IMR-90 (cell line): ENCODE measurements around the gene AMIGO3. TPM values are rescaled to one million over a fixed set of nuclear protein-coding genes. Genes with fewer than 3 reads are reported as not detected.

Experiments used
- ATAC-seq: fragments of 200-7000 bp; cut with Tn5 transposase; 2 replicates; pipeline ENCODE4 v1.9.1; 2020; ENCODE audit warnings: low read depth, mild to moderate bottlenecking, moderate library complexity
- BruUV-seq: library from RNA; stranded (reverse); fragments of 400-500 nt; replicated peaks from 2 replicates; lab custom pipeline; 2021; lab: Mats Ljungman, UMichigan
- CTCF ChIA-PET: fragments of 300-600 bp; formaldehyde crosslinking; extraction: SDS; loops from one replicate; lab custom pipeline; 2021; ENCODE audit warnings: antibody characterized with exemption; lab: Yijun Ruan, JAX
- POLR2A ChIA-PET: fragments of 300-600 bp; sonication (Branson Sonifier 250); formaldehyde crosslinking; loops from one replicate; lab custom pipeline; 2022; ENCODE audit warnings: antibody characterized with exemption; ENCODE audit not compliant: unreplicated experiment; lab: Charles Lee
- DNase-seq: peaks from one replicate; pipeline ENCODE4 v3.0.0; 2013
- H2AFZ ChIP-seq: replicated peaks from 2 replicates; pipeline ENCODE3; 2013; ENCODE audit warnings: low read length, mild to moderate bottlenecking; ENCODE audit not compliant: poor library complexity
- H2AK5ac ChIP-seq: 2 replicates; pipeline ENCODE4 v1.6.1; 2013; ENCODE audit warnings: low read depth, low read length, inconsistent platforms
- H2AK9ac ChIP-seq: replicated peaks from 2 replicates; pipeline ENCODE3; 2013; ENCODE audit warnings: mild to moderate bottlenecking, low read depth, low read length, moderate library complexity; ENCODE audit not compliant: poor library complexity
- H2BK120ac ChIP-seq: 2 replicates; pipeline ENCODE4 v1.6.1; 2013; ENCODE audit warnings: low read depth, low read length, inconsistent platforms
- H2BK15ac ChIP-seq: 3 replicates; pipeline ENCODE4 v1.6.1; 2013; ENCODE audit warnings: low read depth, low read length, inconsistent platforms
- H2BK20ac ChIP-seq: 2 replicates; pipeline ENCODE4 v1.6.1; 2013; ENCODE audit warnings: low read depth, mild to moderate bottlenecking, inconsistent platforms, low read length, moderate library complexity
- H2BK5ac ChIP-seq: 2 replicates; pipeline ENCODE4 v1.6.1; 2013; ENCODE audit warnings: mild to moderate bottlenecking, low read depth, low read length, inconsistent platforms; ENCODE audit not compliant: poor library complexity, severe bottlenecking
- H3K14ac ChIP-seq: replicated peaks from 2 replicates; pipeline ENCODE4 v1.6.1; 2013; ENCODE audit warnings: low read depth, low read length, inconsistent platforms
- H3K18ac ChIP-seq: 2 replicates; pipeline ENCODE4 v1.6.1; 2013; ENCODE audit warnings: low read depth, low read length, control low read depth
- H3K23ac ChIP-seq: 2 replicates; pipeline ENCODE4 v1.6.1; 2013; ENCODE audit warnings: low read depth, low read length, inconsistent platforms
- H3K27ac ChIP-seq: 2 replicates; pipeline ENCODE4 v1.5.1; 2013; ENCODE audit warnings: mild to moderate bottlenecking, control low read depth, low read length; ENCODE audit not compliant: insufficient read depth
- H3K27me3 ChIP-seq: 2 replicates; pipeline ENCODE4 v1.6.1; 2013; ENCODE audit warnings: low read length; ENCODE audit not compliant: control insufficient read depth, insufficient read depth
- H3K36me3 ChIP-seq: 2 replicates; pipeline ENCODE4 v1.6.1; 2013; ENCODE audit warnings: low read length, mixed read lengths; ENCODE audit not compliant: control insufficient read depth, insufficient read depth
- H3K4ac ChIP-seq: 2 replicates; pipeline ENCODE4 v1.6.1; 2013; ENCODE audit warnings: low read depth, low read length, inconsistent platforms
- H3K4me1 ChIP-seq: 2 replicates; pipeline ENCODE4 v1.6.1; 2013; ENCODE audit warnings: low read length, mixed read lengths; ENCODE audit not compliant: control insufficient read depth, insufficient read depth
- H3K4me2 ChIP-seq: 2 replicates; pipeline ENCODE4 v1.6.1; 2013; ENCODE audit warnings: low read depth, mild to moderate bottlenecking, control low read depth, low read length, moderate library complexity
- H3K4me3 ChIP-seq: 2 replicates; pipeline ENCODE4 v1.5.1; 2013; ENCODE audit warnings: low read depth, mild to moderate bottlenecking, control low read depth, low read length, moderate library complexity; ENCODE audit not compliant: insufficient read depth
- H3K56ac ChIP-seq: 2 replicates; pipeline ENCODE4 v1.6.1; 2013; ENCODE audit warnings: low read length, inconsistent platforms; ENCODE audit not compliant: insufficient read depth; ENCODE audit errors: extremely low read depth
- H3K79me1 ChIP-seq, 2 experiments: 2 replicates each; pipeline ENCODE4 v1.6.1; 2013; ENCODE audit warnings: low read length in 2 of 2, inconsistent platforms in 1 of 2, low read depth in 1 of 2
- H3K9ac ChIP-seq: 2 replicates; pipeline ENCODE4 v1.6.1; 2013; ENCODE audit warnings: low read depth, low read length, control low read depth
- H3K9me1 ChIP-seq: 2 replicates; pipeline ENCODE4 v1.6.1; 2013; ENCODE audit warnings: low read length, inconsistent platforms; ENCODE audit not compliant: insufficient read depth
- H3K9me3 ChIP-seq: 2 replicates; pipeline ENCODE4 v1.6.1; 2013; ENCODE audit warnings: low read length; ENCODE audit not compliant: control insufficient read depth, insufficient read depth
- H4K20me1 ChIP-seq: 2 replicates; pipeline ENCODE4 v1.6.1; 2013; ENCODE audit warnings: low read length, inconsistent platforms; ENCODE audit not compliant: insufficient read depth
- H4K5ac ChIP-seq: 2 replicates; pipeline ENCODE4 v1.6.1; 2013; ENCODE audit warnings: mild to moderate bottlenecking, low read depth, low read length, control low read depth
- H4K8ac ChIP-seq, 2 experiments: 2 replicates each; pipeline ENCODE4 v1.6.1; 2013; ENCODE audit warnings: low read depth in 2 of 2, low read length in 2 of 2, control low read depth in 1 of 2, inconsistent platforms in 1 of 2
- H4K91ac ChIP-seq: 2 replicates; pipeline ENCODE4 v1.6.1; 2013; ENCODE audit warnings: low read depth, low read length, inconsistent platforms; ENCODE audit not compliant: insufficient read depth
- BHLHE40 ChIP-seq: fragments of 150-350 bp; IDR thresholded peaks from 2 replicates; pipeline ENCODE4 v1.6.1; 2016; ENCODE audit warnings: mild to moderate bottlenecking, low read depth, low read length
- CEBPB ChIP-seq: IDR thresholded peaks from 2 replicates; pipeline ENCODE4 v1.6.1; 2012; ENCODE audit warnings: low read depth, low read length, improper control_type of control experiment
- CHD1 ChIP-seq: IDR thresholded peaks from 2 replicates; pipeline ENCODE4 v1.6.1; 2012; ENCODE audit warnings: low read depth, low read length, improper control_type of control experiment
- MXI1 ChIP-seq: IDR thresholded peaks from 2 replicates; pipeline ENCODE4 v1.6.1; 2012; ENCODE audit warnings: low read depth, mild to moderate bottlenecking, low read length, moderate library complexity, borderline replicate concordance
- RCOR1 ChIP-seq: IDR thresholded peaks from 2 replicates; pipeline ENCODE4 v1.6.1; 2012; ENCODE audit warnings: mild to moderate bottlenecking, low read length, improper control_type of control experiment; ENCODE audit not compliant: insufficient replicate concordance
- RFX5 ChIP-seq: IDR thresholded peaks from 2 replicates; pipeline ENCODE4 v1.8.0; 2012; ENCODE audit warnings: low read depth, mild to moderate bottlenecking, low read length, moderate library complexity
- SMC3 ChIP-seq: fragments of 150-350 bp; IDR thresholded peaks from 2 replicates; pipeline ENCODE4 v1.6.1; 2016; ENCODE audit warnings: low read depth, mild to moderate bottlenecking, antibody characterized with exemption, low read length, moderate library complexity
- WGBS, 2 experiments: methylation state at CpG; one replicate each; pipeline versions ENCODE4 v1.1.5 to v1.1.7; 2013; ENCODE audit warnings: missing lambda C conversion rate in 2 of 2; ENCODE audit not compliant: insufficient read length in 1 of 2; ENCODE audit errors: extremely low coverage in 2 of 2; 5-methylcytosine and 5-hydroxymethylcytosine counted together
- dilution Hi-C: fragments of 300-500 bp; cut with HindIII; formaldehyde crosslinking; loops from one replicate; pipeline ENCODE4 v1.14.3; 2018; ENCODE audit warnings: low sequenced_read_pairs; ENCODE audit not compliant: unreplicated experiment
- in situ Hi-C: fragments of 300-500 bp; cut with MboI; formaldehyde crosslinking; loops from 3 replicates; pipeline ENCODE4 v1.14.3; 2019; ENCODE audit warnings: low sequenced_read_pairs, inconsistent platforms, mixed read lengths
- intact Hi-C: fragments of 100-400 bp; cut with micrococcal nuclease; formaldehyde crosslinking; loops from 2 replicates; pipeline ENCODE4 v1.10.0; 2022
- polyA plus RNA-seq, 3 experiments: library from polyadenylated mRNA; depleted of rRNA; stranded (reverse); fragments of >200 nt; gene quantifications; 2 replicates each; pipeline ENCODE4 v1.2.3, GENCODE V29; 2012; ENCODE audit warnings: low replicate concordance in 1 of 3
- total RNA-seq: library from RNA; depleted of rRNA; stranded (reverse); fragments of >200 nt; gene quantifications from 2 replicates; pipeline ENCODE4 v1.2.3, GENCODE V29; 2012
- TF ChIP-seq, protein P1 (sequence below): fragments of 150-350 bp; IDR thresholded peaks from 2 replicates; pipeline ENCODE4 v1.6.1; 2016; ENCODE audit warnings: low read depth, mild to moderate bottlenecking, low read length, moderate library complexity, borderline replicate concordance
- TF ChIP-seq, protein P2 (sequence below): conservative IDR thresholded peaks from 2 replicates; pipeline ENCODE4 v1.5.1; 2012; ENCODE audit warnings: mild to moderate bottlenecking, low read depth, low read length, improper control_type of control experiment

The AMIGO3 gene
- total and polyA plus RNA-seq, 2 of the 4 experiments (the other 2 are of a cell fraction): 1.5 TPM; not detected in 1

DNA sequence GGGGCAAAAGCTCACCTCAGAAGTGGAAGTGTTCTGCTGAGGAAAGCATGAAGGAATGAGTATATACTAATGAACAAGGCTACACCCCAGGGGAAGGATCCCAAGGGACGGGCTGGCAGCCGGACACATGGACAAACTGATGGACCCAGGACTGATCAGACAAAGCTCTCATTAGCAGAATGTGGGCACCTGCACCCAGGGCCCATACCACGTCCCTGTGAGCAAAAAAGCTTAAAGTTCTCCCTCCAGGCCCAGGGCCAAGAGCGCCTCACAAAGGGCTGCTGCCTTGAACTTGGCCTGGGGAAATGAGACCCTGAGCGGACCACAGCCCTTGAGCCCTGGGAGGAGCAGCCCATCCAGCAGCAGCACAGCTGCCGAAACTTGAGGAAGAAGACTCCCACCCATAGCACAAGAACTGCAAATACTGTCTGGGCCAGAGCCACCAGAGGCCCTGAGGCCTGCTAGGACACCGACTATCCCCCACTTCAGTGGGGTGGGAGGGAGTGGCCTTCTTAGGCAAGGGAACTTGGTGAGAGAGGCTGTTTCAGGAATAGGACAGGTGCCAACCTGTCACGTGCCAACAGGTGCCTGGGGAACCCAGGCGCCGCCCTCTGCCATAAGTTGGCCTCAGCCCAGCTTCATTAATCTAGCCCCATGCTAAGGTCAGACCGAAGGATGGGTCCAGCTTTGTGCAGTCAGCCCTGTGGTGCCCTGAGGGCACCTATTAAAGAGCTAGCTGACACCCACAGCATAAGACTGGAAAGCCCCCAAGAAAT is 6.6 kb upstream of the AMIGO3 start:
- no peak overlapping the region for H2BK15ac ChIP-seq
- 94% methylated on average over 5 of the region's 11 CpGs; no CpG with 5 or more reads in 1 of the 2 experiments for WGBS, 2 experiments
- no peak for DNase-seq

More for the DNA sequence above, 6.6 kb upstream of the AMIGO3 start:
- Histone ChIP-seq H3K9me1 (peaks cover 5% of the 10 kb centered on the region; the same call in 1 of the 2 replicates), H4K20me1 (peaks cover 14% of the 10 kb centered on the region; the same call in 1 of the 2 replicates), H2BK120ac (no peak overlapping the region), H3K79me1 (peaks cover 11 to 30% of the 10 kb centered on the region in 2 experiments), H2AK9ac (no peak overlapping the region), H4K91ac (no peak overlapping the region), H3K4ac (no peak overlapping the region), H2AFZ (no peak overlapping the region), H3K4me1 (peaks cover 11% of the 10 kb centered on the region), H3K23ac (no peak overlapping the region), H3K14ac (no peak overlapping the region), H3K9ac (no peak overlapping the region), H3K9me3 (no peaks in the 10 kb centered on the region), H2AK5ac (no peak overlapping the region), H3K4me3 (no peak overlapping the region), H3K18ac (no peak overlapping the region), H3K4me2 (no peak overlapping the region), H4K5ac (no peak overlapping the region), H3K27ac (no peak overlapping the region), H4K8ac (no peak overlapping the region), H3K36me3 (peaks cover 46% of the 10 kb centered on the region), H3K27me3 (no peaks in the 10 kb centered on the region), H2BK20ac (no peak overlapping the region), H2BK5ac (no peak overlapping the region), H3K56ac (no peak overlapping the region)
- TF ChIP-seq RFX5 (no peak), MXI1 (no peak), CEBPB (no peak), BHLHE40 (no peak), RCOR1 (no peak), CHD1 (no peak), SMC3 (no peak)
- TF ChIP-seq, protein P1, sequence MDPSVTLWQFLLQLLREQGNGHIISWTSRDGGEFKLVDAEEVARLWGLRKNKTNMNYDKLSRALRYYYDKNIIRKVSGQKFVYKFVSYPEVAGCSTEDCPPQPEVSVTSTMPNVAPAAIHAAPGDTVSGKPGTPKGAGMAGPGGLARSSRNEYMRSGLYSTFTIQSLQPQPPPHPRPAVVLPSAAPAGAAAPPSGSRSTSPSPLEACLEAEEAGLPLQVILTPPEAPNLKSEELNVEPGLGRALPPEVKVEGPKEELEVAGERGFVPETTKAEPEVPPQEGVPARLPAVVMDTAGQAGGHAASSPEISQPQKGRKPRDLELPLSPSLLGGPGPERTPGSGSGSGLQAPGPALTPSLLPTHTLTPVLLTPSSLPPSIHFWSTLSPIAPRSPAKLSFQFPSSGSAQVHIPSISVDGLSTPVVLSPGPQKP: no peak
- TF ChIP-seq, protein P2, sequence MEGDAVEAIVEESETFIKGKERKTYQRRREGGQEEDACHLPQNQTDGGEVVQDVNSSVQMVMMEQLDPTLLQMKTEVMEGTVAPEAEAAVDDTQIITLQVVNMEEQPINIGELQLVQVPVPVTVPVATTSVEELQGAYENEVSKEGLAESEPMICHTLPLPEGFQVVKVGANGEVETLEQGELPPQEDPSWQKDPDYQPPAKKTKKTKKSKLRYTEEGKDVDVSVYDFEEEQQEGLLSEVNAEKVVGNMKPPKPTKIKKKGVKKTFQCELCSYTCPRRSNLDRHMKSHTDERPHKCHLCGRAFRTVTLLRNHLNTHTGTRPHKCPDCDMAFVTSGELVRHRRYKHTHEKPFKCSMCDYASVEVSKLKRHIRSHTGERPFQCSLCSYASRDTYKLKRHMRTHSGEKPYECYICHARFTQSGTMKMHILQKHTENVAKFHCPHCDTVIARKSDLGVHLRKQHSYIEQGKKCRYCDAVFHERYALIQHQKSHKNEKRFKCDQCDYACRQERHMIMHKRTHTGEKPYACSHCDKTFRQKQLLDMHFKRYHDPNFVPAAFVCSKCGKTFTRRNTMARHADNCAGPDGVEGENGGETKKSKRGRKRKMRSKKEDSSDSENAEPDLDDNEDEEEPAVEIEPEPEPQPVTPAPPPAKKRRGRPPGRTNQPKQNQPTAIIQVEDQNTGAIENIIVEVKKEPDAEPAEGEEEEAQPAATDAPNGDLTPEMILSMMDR: no peak
- intact Hi-C loops: no loop called here
- in situ Hi-C loops: no loop called here
- POLR2A ChIA-PET: no interaction called here
- CTCF ChIA-PET: no interaction called here
- BruUV-seq: no TSS peak
- ATAC-seq: no peak
- dilution Hi-C loops: no loop called here
